Measurements from ENCODE around the gene TNN. TPM values are rescaled to one million over a fixed set of nuclear protein-coding genes. Genes with fewer than 3 reads are reported as not detected.

The TNN gene
- total and polyA plus RNA-seq, 7 donors, result 0.01 TPM; not detected in 5

GRCh38 chr1:175114996-175115395, 47.4 kb downstream of the TNN start:
- no peak overlapping the region for H3K4me3 ChIP-seq
- peaks cover 8% of the 10 kb centered on the region for H3K9me3 ChIP-seq
- no peak overlapping the region for H3K27ac ChIP-seq
- no peak for TF ChIP-seq CTCF (IDR thresholded peaks at IDR 0.05)
- H3K27me3 ChIP-seq (ENCODE audit: insufficient read depth in 3 of 3, low read length in 2 of 3), result peaks cover 0 to 4% (median 0%) of the 10 kb centered on the region in 3 donors
- H3K4me1 ChIP-seq, result no peaks in the 10 kb centered on the region
- no peak for DNase-seq
- H3K36me3 ChIP-seq (ENCODE audit: insufficient read depth in 1 of 2, low read depth in 1 of 2), result no peaks in the 10 kb centered on the region
- intact Hi-C loops (cut with DNase I), result no loop called here
- WGBS, 3 donors, result 9 to 43% (median 27%) methylated on average over 2 of the region's 2 CpGs
- ATAC-seq, result no peak

DNA sequence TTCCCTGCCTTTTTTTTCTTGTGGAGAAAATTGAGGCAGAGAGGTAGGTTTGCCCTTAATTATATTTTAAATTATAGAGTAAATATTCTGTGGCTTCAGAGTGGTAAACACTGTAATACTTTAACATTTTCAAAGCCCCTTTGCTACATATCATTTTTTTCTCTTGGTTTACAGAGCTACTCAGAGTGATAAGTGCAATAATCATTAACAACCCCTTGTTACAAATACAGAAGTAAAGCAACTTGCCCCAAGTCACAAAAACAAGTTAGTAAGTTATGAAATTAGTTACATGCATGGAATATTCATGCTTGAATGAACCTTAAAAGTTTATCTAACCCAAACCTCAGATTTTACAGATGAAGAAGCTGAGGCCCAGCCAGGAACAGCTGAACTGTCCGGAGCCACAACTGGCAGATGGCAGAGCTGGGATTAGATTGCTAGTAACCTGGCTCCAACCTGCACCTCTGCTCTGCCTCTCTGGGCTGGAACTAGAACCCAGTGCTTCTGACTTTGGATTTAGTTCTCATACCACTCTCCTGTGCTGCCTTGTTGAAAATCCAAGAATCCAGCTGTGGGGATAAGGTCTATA, 48.7 kb downstream of the TNN start:
- DNase-seq (no peak), ATAC-seq (no peak)
- peaks cover 0 to 4% (median 0%) of the 10 kb centered on the region in 3 donors for H3K27me3 ChIP-seq (ENCODE audit: insufficient read depth in 3 of 3, low read length in 2 of 3)
- 36 to 73% (median 37%) methylated on average over 1 of the region's 1 CpG for WGBS, 3 donors
- peaks cover 8% of the 10 kb centered on the region for H3K9me3 ChIP-seq
- no peaks in the 10 kb centered on the region for H3K36me3 ChIP-seq (ENCODE audit: insufficient read depth in 1 of 2, low read depth in 1 of 2)
- H3K4me3 ChIP-seq, result no peak overlapping the region
- TF ChIP-seq CTCF (IDR thresholded peaks at IDR 0.05), result no peak
- no peak overlapping the region for H3K27ac ChIP-seq
- intact Hi-C loops (cut with DNase I), result no loop called here
- no peaks in the 10 kb centered on the region for H3K4me1 ChIP-seq

DNA sequence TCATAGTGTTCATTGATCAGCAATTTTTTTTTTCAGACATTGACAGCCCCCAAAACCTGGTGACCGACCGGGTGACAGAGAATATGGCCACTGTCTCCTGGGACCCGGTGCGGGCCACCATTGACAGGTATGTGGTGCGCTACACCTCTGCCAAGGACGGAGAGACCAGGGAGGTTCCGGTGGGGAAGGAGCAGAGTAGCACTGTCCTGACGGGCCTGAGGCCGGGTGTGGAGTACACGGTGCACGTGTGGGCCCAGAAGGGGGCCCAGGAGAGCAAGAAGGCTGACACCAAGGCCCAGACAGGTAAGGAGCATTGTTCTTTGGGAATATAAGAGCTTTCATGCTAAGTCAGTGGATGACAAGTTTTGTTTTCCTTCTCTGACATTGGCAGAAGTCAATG, 49.3 kb downstream of the TNN start:
- DNase-seq (no peak), ATAC-seq (no peak)
- 76 to 82% (median 77%) methylated on average over 11 of the region's 11 CpGs for WGBS, 3 donors
- intact Hi-C loops (cut with DNase I), result no loop called here
- Histone ChIP-seq H3K4me3 (no peak overlapping the region), H3K4me1 (no peaks in the 10 kb centered on the region), H3K27ac (no peak overlapping the region), H3K9me3 (peaks cover 8% of the 10 kb centered on the region), H3K27me3 (ENCODE audit: insufficient read depth in 3 of 3, low read length in 2 of 3) (peaks cover 0 to 4% (median 0%) of the 10 kb centered on the region in 3 donors), H3K36me3 (ENCODE audit: insufficient read depth in 1 of 2, low read depth in 1 of 2) (no peaks in the 10 kb centered on the region)
- TF ChIP-seq CTCF (IDR thresholded peaks at IDR 0.05), result no peak

DNA sequence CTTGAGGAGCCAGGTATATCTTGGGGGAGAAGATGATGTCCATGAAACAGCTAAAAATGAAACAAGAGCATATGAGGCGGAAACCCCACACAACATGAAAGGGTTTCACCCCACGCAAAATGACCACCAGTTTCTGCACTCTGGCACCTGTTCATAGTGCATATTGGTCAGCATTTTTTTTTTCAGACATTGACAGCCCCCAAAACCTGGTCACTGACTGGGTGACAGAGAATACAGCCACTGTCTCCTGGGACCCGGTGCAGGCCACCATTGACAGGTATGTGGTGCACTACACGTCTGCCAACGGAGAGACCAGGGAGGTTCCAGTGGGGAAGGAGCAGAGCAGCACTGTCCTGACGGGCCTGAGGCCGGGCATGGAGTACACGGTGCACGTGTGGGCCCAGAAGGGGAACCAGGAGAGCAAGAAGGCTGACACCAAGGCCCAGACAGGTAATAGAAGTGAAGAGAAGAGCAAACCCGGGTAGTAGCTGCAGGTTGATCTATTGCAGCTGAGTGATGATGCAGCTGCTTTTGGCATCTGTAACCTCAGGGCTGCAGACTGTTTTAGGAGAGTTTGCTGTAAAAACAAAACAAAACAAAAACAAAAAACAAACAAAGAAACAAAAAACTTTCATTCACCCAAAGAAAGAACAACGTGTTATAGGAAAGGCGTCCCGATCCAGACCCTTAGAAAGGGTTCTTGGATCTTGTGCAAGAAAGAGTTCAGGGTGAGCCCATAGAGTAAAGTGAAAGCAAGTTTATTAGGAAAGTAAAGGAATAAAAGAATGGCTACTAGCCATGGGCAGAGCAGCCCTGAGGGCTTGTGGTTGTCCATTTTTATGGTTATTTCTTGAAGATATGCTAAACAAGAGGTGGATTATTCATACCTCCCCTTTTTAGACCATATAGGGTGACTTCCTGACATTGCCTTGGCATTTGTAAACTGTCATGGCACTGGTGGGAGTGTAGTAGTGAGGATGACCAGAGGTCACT, 51.0 kb downstream of the TNN start:
- no peak for ATAC-seq
- no peak overlapping the region for H3K27ac ChIP-seq
- TF ChIP-seq CTCF (IDR thresholded peaks at IDR 0.05), result no peak
- H3K36me3 ChIP-seq (ENCODE audit: insufficient read depth in 1 of 2, low read depth in 1 of 2), result no peaks in the 10 kb centered on the region
- no peak for DNase-seq
- H3K4me3 ChIP-seq, result no peak overlapping the region
- no peaks in the 10 kb centered on the region for H3K4me1 ChIP-seq
- peaks cover 0 to 4% (median 0%) of the 10 kb centered on the region in 3 donors for H3K27me3 ChIP-seq (ENCODE audit: insufficient read depth in 3 of 3, low read length in 2 of 3)
- 80 to 87% (median 81%) methylated on average over 13 of the region's 13 CpGs for WGBS, 3 donors
- H3K9me3 ChIP-seq, result no peaks in the 10 kb centered on the region
- intact Hi-C loops (cut with DNase I), result no loop called here

Measured in psoas muscle (tissue), 8 donors.